D721Med (cell line): ENCODE data around the gene ASB7.

Experiments
- DNase-seq: peaks from one replicate; pipeline ENCODE4 v3.0.0; 2011; ENCODE audit warnings: low spot score; ENCODE audit not compliant: insufficient read length
- FAIRE-seq: peaks from 2 replicates; lab custom pipeline; 2011; peaks lifted over from hg19 to GRCh38; lab: Jason Lieb, UNC
- CTCF ChIP-seq: IDR thresholded peaks from 2 replicates; pipeline ENCODE4 v1.5.1; 2012; ENCODE audit warnings: mild to moderate bottlenecking, control low read depth; ENCODE audit not compliant: insufficient read depth; ENCODE audit errors: missing control alignments

Gene ASB7

DNA sequence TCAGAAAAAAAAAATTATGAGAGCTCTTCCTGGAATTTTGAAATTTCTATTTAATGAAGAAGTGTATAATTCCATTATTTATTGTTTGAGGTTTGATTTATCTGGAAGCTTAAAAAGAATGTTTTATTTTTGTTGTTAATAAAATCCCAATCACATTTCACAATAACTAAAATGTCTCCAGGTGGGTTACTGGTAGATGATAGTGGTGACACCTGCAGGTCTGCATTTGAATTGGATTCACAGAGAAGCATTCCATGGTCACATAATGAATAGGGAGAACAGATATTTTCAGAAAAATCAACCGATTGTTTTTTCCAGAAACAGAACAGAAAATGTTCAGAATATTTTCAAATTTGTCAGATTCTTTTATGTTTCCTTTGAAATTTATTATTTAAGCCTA, 48.3 kb downstream of the ASB7 start:
- FAIRE-seq (no peak), DNase-seq (no peak)
- peak; percentile 5 for TF ChIP-seq CTCF

DNA sequence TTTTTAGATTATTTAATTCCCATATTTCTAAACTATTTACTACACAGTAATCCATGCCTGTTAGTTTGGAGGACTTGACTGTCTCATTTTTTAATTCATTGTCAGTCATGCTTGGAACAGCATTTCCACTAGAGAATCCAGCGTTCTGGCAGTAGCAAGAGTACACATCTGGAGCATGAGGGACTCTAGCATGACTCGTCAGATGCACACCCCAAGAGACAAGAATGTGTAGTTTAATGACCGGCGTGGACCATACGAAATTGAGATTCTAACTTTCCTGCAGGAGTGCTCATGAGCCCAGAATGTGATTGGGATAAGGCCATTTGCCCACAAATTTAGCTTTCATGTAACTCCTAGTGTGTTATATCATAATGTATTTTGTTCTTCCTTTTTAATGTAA, 48.9 kb downstream of the ASB7 start:
- no peak for TF ChIP-seq CTCF
- no peak for FAIRE-seq
- DNase-seq: no peak

DNA sequence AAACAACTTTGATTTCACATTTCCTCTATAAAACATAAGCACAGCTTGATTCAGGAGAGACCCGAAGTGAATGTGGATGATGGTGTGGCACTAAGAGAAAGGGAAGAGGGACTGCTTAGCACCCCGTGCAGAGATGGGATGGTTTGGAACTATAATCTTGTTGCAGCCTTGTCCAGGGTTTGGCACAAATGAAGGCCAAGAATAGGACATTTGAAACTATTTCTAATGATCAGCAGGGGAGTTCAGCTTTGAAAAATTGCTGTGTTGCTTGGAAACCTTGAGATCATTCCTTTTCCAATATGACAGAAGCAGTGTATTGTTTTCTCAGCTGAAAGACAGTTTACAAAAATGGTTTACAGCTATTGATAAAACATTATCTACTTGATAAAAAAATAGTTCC, 49.7 kb downstream of the ASB7 start:
- DNase-seq: no peak
- no peak for TF ChIP-seq CTCF
- FAIRE-seq: no peak

DNA sequence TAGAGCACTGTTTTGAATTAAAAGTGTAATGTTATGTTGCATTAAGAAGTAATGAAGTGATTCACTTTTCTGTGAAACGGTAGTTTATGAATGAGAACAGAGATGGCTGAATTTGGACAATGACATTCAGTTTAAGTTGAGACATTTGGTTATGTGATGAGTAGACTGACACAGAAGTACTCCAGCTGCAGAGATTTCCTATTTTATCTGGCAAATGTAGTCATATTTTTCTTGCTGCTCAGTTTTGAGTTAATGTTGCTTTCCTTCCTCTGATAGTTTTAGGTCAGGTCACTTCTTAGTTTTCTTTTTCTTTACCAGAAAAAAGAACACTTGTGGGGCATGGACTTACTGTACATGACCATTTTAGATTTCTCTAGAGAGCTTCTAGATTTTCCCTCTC, 51.2 kb downstream of the ASB7 start:
- no peak for TF ChIP-seq CTCF
- FAIRE-seq (no peak), DNase-seq (no peak)

DNA sequence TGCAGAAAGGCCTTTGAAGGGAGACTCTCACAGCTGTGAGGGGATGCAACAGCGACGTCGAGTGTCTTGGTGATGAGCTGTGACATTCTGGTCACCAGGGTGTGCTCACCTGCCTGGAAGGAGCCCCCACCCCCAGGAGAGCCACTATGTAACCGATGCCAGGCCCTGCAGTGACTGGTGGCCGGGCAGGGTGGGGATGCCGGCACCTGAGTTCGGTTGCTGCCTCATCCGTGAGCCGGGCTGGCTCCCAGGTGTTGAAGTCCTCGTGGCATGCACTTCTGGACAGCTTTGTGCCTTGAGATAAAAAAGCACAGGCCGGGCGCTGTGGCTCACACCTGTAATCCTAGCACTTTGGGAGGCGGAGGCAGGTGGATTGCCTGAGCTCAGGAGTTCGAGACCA, 56.5 kb downstream of the ASB7 start:
- TF ChIP-seq CTCF: no peak
- FAIRE-seq (no peak), DNase-seq (no peak)

DNA sequence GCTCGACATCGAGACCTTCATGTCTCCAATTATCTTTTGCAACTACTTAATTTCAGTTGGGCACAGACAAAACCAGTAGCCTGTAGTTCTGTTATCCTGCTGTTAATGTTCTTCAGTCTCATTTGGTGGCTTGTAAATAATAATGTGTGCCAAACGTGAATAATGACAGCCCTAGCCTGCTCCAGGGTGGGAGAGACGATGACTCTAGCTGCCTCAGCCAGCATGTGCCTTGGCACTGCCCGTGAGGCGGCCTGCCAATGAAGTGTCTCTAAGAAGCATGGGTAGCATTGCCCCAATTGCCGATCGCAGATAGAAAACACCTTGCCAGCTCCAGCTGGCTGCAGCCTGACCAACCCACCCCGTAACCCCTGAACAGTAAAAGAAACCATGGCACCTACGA, 58.8 kb downstream of the ASB7 start:
- FAIRE-seq: no peak
- no peak for DNase-seq
- no peak for TF ChIP-seq CTCF

DNA sequence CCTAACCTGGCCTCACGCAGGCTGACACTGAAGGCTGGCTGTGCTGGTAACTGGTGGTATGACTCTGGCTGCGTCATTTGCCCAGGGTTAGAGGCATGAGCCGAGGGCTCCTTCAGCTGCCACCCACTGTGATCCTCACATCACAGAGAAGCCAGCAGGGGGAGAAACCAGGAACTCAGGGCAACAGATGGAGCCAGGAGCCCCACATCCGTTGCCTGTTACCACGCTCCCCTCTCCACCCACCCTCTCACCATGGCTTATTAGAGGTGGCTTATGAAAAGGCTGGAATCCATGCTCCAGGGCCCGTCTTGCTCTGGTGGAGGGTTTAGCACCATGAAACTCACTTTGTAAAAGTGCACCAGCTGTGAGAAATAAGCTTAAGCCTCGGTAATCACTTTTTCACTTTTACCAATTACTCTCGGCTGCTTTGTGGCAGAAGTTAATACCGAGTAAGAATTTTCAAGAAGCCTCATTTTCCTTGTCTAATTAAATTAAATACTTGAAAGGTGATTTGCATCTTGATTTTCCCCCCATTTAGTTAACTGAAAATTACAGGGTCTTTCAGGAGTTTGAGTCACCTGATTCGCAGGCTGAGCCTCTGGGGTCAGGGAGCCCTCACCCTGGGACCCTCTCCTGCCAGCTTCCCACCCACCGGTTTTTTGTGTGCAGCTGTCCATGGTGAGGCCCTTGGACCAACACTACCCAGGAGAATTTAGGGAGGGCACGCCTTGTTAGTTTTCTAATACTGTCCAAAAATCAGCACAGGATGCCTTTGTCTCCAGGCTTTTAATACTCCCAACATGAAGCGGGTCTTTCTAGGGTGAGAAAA, 60.9 kb downstream of the ASB7 start:
- DNase-seq (peak; percentile 68), FAIRE-seq (peak; percentile 74)
- peak; percentile 48 for TF ChIP-seq CTCF
